HUES6 (cell line): ENCODE measurements around the gene LRRC8D.

Source experiments
- H3K27ac ChIP-seq: 2 replicates; pipeline ENCODE4 v1.7.0; 2013; ENCODE audit warnings: low read depth, mild to moderate bottlenecking, low read length, inconsistent platforms
- H3K27me3 ChIP-seq: 2 replicates; pipeline ENCODE4 v1.6.1; 2013; ENCODE audit warnings: low read length; ENCODE audit not compliant: control insufficient read depth, insufficient read depth
- H3K36me3 ChIP-seq: 2 replicates; pipeline ENCODE4 v1.6.1; 2013; ENCODE audit warnings: low read length; ENCODE audit not compliant: control insufficient read depth, insufficient read depth
- H3K4me1 ChIP-seq: 2 replicates; pipeline ENCODE4 v1.6.1; 2013; ENCODE audit warnings: low read length; ENCODE audit not compliant: control insufficient read depth, insufficient read depth
- H3K4me3 ChIP-seq: 2 replicates; pipeline ENCODE4 v1.5.1; 2013; ENCODE audit warnings: low read depth, low read length
- H3K9ac ChIP-seq: one replicate; pipeline ENCODE4 v1.6.1; 2013; ENCODE audit warnings: mild to moderate bottlenecking, low read length
- H3K9me3 ChIP-seq: 2 replicates; pipeline ENCODE4 v1.6.1; 2013; ENCODE audit warnings: low read depth, low read length; ENCODE audit not compliant: control insufficient read depth, insufficient read depth

The LRRC8D gene

DNA sequence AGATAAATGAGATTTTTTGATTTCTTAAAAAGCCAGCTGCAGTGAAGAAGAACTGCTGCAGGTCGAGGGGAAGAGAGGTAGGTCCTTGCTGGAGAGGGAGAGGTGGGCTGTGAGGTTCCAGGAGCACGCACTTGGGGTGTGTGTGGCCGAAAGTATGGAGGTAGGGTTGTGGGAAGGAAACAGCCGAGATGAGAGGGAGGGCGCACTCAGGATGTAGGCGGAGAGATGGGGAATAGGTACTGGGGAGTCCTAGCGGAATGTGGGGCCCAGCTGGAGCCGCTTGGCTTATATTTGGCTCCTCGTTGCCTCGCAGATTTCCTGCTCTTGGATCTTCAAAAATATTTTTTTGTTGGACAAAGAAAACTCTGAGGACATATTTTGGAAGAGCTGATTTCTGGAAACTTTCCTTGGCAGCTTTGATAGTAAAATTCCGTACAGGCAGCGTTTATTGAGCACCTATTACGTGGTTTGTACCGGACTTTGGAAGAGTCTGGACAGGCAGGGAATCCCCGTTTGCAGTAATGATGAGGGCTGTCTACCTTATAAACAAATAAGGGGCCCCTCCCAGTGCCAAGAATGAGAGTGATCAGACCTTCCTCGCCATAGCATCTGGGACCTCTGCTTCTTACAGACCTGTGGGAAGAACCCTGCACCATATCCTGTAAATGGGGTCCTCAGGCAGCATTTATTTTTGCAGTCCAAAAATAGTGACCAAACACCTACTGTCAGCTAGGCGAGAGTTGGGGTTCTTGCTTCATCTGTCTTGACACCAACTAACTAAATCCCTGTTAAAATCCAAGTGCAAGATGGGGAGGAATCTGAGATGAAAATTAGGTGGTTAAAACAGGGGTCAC lies 1.5 kb downstream of the LRRC8D start:
- no peaks in the 10 kb centered on the region for H3K9me3 ChIP-seq
- peaks cover 12% of the 10 kb centered on the region; the same call in 1 of the 2 replicates for H3K27me3 ChIP-seq
- peak overlapping the region; percentile 79 for H3K9ac ChIP-seq
- H3K36me3 ChIP-seq: peaks cover 7% of the 10 kb centered on the region; the same call in 1 of the 2 replicates
- peak overlapping the region; percentile 94 for H3K4me3 ChIP-seq
- H3K4me1 ChIP-seq: peaks cover 24% of the 10 kb centered on the region; the same call in 1 of the 2 replicates
- no peak overlapping the region for H3K27ac ChIP-seq

GRCh38 chr1:89822999-89823628 lies 2.3 kb downstream of the LRRC8D start:
- peaks cover 24% of the 10 kb centered on the region; the same call in 1 of the 2 replicates for H3K4me1 ChIP-seq
- H3K4me3 ChIP-seq: peak overlapping the region; percentile 94; the same call in 1 of the 2 replicates
- no peaks in the 10 kb centered on the region for H3K9me3 ChIP-seq
- peaks cover 10% of the 10 kb centered on the region; the same call in 1 of the 2 replicates for H3K36me3 ChIP-seq
- H3K9ac ChIP-seq: no peak overlapping the region
- no peak overlapping the region for H3K27ac ChIP-seq
- H3K27me3 ChIP-seq: peaks cover 12% of the 10 kb centered on the region; the same call in 1 of the 2 replicates

DNA sequence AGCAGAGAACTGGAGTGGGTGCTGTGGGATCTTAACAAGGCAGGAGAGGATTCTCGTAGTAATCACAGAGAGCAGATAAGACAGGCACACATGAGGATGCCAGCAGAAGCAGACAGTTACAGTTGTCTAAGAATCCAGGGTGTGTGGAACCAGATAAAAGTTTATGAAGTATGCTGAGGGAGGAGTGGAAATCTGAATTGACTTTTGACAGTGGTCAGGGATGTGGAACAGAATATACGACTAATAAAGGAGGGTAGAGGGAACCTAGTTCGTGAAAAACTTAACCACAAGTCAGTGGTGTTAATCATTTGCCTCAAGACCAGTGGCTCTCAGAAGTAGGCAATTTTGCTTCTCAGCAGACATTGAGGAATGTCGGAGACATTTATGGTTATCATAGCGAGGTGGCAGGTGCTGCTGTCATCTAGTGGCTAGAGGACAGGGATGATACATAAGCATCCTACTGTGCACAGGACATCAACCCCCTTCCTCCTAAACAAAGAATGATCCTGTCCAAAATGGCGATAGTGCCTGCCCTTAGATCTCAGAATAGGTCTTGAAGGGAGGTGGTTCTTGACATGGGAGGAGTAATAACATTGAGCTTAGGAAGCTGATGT lies 3.0 kb downstream of the LRRC8D start:
- H3K36me3 ChIP-seq: peaks cover 10% of the 10 kb centered on the region; the same call in 1 of the 2 replicates
- no peak overlapping the region for H3K27ac ChIP-seq
- no peak overlapping the region for H3K9ac ChIP-seq
- no peaks in the 10 kb centered on the region for H3K9me3 ChIP-seq
- H3K27me3 ChIP-seq: peaks cover 12% of the 10 kb centered on the region; the same call in 1 of the 2 replicates
- no peak overlapping the region for H3K4me3 ChIP-seq
- H3K4me1 ChIP-seq: peaks cover 24% of the 10 kb centered on the region; the same call in 1 of the 2 replicates

DNA sequence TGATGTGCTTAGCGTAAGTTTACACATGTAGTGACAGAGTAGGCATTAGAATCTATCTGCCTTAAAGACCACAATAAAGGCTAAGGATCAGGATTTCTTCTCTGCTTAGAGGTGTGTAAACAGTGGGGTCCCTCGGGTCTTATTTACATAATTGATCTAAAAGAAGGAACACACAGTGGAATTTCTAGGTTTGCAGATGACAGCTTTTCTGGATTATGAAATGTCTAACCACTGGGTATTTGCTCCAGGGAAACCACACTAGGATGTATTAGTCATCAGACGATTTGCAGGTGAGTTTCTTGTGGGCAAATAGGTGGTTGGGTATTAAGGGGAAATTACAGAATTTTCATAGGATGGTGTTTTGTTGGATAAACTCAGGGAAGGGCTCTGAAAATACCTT lies 5.8 kb downstream of the LRRC8D start:
- Histone ChIP-seq H3K4me1 (peaks cover 26% of the 10 kb centered on the region), H3K9me3 (no peaks in the 10 kb centered on the region), H3K27ac (no peak overlapping the region), H3K27me3 (no peaks in the 10 kb centered on the region), H3K36me3 (peaks cover 10% of the 10 kb centered on the region; the same call in 1 of the 2 replicates), H3K4me3 (no peak overlapping the region), H3K9ac (no peak overlapping the region)

- peaks cover 10% of the 10 kb centered on the region; the same call in 1 of the 2 replicates for H3K36me3 ChIP-seq
- H3K9ac ChIP-seq: no peak overlapping the region
- H3K27ac ChIP-seq: no peak overlapping the region
- no peaks in the 10 kb centered on the region for H3K27me3 ChIP-seq
- H3K4me3 ChIP-seq: no peak overlapping the region
- H3K9me3 ChIP-seq: no peaks in the 10 kb centered on the region
- H3K4me1 ChIP-seq: peaks cover 30% of the 10 kb centered on the region
Measured at GRCh38 chr1:89827330-89827729, 6.5 kb downstream of the LRRC8D start.

DNA sequence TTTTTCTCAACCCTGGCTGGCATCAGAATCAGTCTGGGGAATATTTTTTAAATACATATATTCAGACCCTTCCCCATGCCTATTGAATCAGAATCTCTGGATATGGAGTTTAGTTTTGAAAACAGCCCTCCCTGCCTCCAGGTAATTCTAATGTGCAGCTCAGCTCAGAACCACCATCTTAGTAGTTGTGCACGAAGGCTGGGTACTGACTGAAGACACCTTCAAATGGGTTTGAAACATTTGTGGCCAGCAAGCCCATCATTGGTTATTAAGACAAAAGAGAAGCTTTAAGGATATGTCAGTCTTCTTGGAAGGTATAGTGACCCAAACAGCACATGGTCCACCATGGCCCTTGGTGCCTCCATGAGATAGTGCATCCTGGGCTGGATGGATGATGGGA lies 7.1 kb downstream of the LRRC8D start:
- Histone ChIP-seq H3K4me3 (no peak overlapping the region), H3K9ac (no peak overlapping the region), H3K4me1 (peaks cover 30% of the 10 kb centered on the region), H3K36me3 (peaks cover 10% of the 10 kb centered on the region; the same call in 1 of the 2 replicates), H3K9me3 (no peaks in the 10 kb centered on the region), H3K27me3 (no peaks in the 10 kb centered on the region), H3K27ac (no peak overlapping the region)

- Histone ChIP-seq H3K9me3 (no peaks in the 10 kb centered on the region), H3K4me3 (no peak overlapping the region), H3K27me3 (no peaks in the 10 kb centered on the region), H3K4me1 (peaks cover 31% of the 10 kb centered on the region), H3K27ac (no peak overlapping the region), H3K36me3 (peaks cover 10% of the 10 kb centered on the region; the same call in 1 of the 2 replicates), H3K9ac (no peak overlapping the region)
Measured at GRCh38 chr1:89829186-89829585, 8.4 kb downstream of the LRRC8D start.

GRCh38 chr1:89831462-89832120 lies 10.8 kb downstream of the LRRC8D start:
- Histone ChIP-seq H3K27ac (no peak overlapping the region), H3K27me3 (no peaks in the 10 kb centered on the region), H3K4me1 (peaks cover 50% of the 10 kb centered on the region), H3K4me3 (no peak overlapping the region), H3K9ac (no peak overlapping the region), H3K36me3 (peaks cover 4% of the 10 kb centered on the region; the same call in 1 of the 2 replicates), H3K9me3 (no peaks in the 10 kb centered on the region)

DNA sequence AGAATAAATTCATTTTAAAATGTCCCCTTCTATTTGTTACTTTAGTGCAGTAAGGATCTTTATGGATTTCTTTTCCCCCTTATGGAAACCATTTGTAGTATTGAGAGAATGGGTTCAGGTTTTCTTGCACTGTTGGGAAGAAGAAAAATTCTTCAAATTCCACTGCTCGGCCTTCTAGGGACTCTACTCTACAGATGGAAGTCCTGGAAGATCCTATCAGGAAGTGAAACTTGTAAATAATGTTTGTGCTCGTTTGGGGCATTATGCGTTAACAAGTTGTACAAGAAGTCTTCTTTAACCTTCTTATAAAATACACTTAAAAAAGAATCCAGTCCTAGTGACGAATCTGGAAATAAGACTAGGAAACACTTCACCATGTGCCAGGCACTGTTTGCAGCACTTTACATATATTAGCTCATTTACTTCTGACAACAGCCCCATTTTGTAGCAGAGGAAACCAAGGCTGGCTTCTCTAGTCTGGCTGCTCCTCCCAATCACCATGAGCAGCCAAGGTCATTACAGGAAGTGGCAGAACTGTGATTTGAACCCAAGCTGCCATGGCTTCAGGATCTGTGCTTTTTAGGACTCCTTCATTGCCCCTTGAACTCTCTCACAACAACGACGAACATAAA lies 11.8 kb downstream of the LRRC8D start:
- H3K27me3 ChIP-seq: no peaks in the 10 kb centered on the region
- no peak overlapping the region for H3K4me3 ChIP-seq
- no peaks in the 10 kb centered on the region for H3K9me3 ChIP-seq
- H3K4me1 ChIP-seq: peaks cover 61% of the 10 kb centered on the region
- peaks cover 3% of the 10 kb centered on the region; the same call in 1 of the 2 replicates for H3K36me3 ChIP-seq
- H3K9ac ChIP-seq: peak overlapping the region; percentile 14
- peak overlapping the region; percentile 7; the same call in 1 of the 2 replicates for H3K27ac ChIP-seq
